Activated CD8-positive, alpha-beta T cell treated with anti-CD3 and anti-CD28 coated beads, Interleukin-2, amount 10 ng/mL, durations not matched to agents 7 days and 5 days (primary cell): ENCODE results near the gene PCYOX1L. TPM values are rescaled to one million over a fixed set of nuclear protein-coding genes. Genes with fewer than 3 reads are reported as not detected.

Source experiments
- ATAC-seq: fragments of 150-1000 bp; cut with Tn5 transposase; one replicate; pipeline ENCODE4 v1.10.0; 2021; ENCODE audit warnings: moderate library complexity
- CTCF ChIA-PET: fragments of 350-600 bp; sonication (Branson Sonifier 250); formaldehyde crosslinking; loops from one replicate; lab custom pipeline; 2021; ENCODE audit warnings: antibody characterized with exemption; lab: Charles Lee
- POLR2A ChIA-PET: fragments of 350-600 bp; sonication (Branson Sonifier 250); formaldehyde crosslinking; loops from one replicate; lab custom pipeline; 2021; ENCODE audit warnings: antibody characterized with exemption; lab: Charles Lee
- DNase-seq: peaks from one replicate; pipeline ENCODE4 v3.0.0-alpha.2; 2020
- H3K27ac Mint-ChIP-seq: one replicate; pipeline ENCODE4 v1.8.0; 2021; ENCODE audit warnings: mild to moderate bottlenecking, mixed read lengths
- H3K27me3 Mint-ChIP-seq: one replicate; pipeline ENCODE4 v1.8.0; 2021; ENCODE audit warnings: low read depth, mixed read lengths
- H3K36me3 Mint-ChIP-seq: one replicate; pipeline ENCODE4 v1.8.0; 2021; ENCODE audit warnings: low read depth, mixed read lengths
- H3K4me1 Mint-ChIP-seq: one replicate; pipeline ENCODE4 v1.8.0; 2021; ENCODE audit warnings: low read depth, mixed read lengths
- H3K4me3 Mint-ChIP-seq: one replicate; pipeline ENCODE4 v1.8.0; 2021; ENCODE audit warnings: mild to moderate bottlenecking, mixed read lengths
- H3K9me3 Mint-ChIP-seq: one replicate; pipeline ENCODE4 v1.8.0; 2022; ENCODE audit warnings: mixed read lengths; ENCODE audit not compliant: insufficient read depth
- total RNA-seq, 2 experiments: library from RNA; stranded (reverse); gene quantifications; one replicate each; pipeline ENCODE4 v1.2.3, GENCODE V29; 2021

The PCYOX1L gene
- total RNA-seq, 2 experiments from 2014 or later = 33.9 to 35.0 TPM

DNA sequence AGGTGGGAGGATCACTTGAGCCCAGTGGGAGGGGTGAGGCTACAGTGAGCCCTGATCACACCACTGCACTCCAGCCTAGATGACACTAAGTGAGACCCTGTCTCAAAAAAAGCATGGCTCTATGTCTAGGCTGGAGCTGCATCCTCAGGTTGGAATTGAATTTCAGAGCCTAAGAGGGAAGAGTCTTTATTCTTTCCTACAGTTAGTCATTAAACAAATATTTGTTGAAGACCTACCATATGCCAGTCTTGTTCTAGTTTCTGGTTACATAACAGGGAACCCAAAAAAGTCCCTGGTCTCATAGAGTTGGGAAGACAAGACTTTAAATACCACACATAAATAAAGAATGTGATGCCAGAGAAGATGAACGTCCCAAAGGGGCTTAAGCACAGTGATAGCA lies 19.5 kb upstream of the PCYOX1L start:
- ATAC-seq (no peak), DNase-seq (no peak)
- Mint-ChIP-seq H3K36me3 (no peaks in the 10 kb centered on the region), H3K9me3 (no peaks in the 10 kb centered on the region), H3K4me1 (peaks cover under 1% of the 10 kb centered on the region), H3K4me3 (no peak overlapping the region), H3K27me3 (peaks cover 8% of the 10 kb centered on the region), H3K27ac (no peak overlapping the region)
- CTCF ChIA-PET = no interaction called here
- POLR2A ChIA-PET = no interaction called here

GRCh38 chr5:149340920-149341319 lies 16.9 kb upstream of the PCYOX1L start:
- CTCF ChIA-PET = interaction anchor here (0.8 to 9.1 kb wide), 10 partner anchors 8 to 31 kb away, joined by 3 to 81 read pairs (median 4); no protein-coding TSS in a partner anchor
- H3K27ac Mint-ChIP-seq = no peak overlapping the region
- peaks cover 8% of the 10 kb centered on the region for H3K27me3 Mint-ChIP-seq
- POLR2A ChIA-PET = no interaction called here
- no peak overlapping the region for H3K4me3 Mint-ChIP-seq
- peaks cover 20% of the 10 kb centered on the region for H3K4me1 Mint-ChIP-seq
- DNase-seq = no peak
- ATAC-seq = no peak
- peaks cover 6% of the 10 kb centered on the region for H3K36me3 Mint-ChIP-seq
- no peaks in the 10 kb centered on the region for H3K9me3 Mint-ChIP-seq

- no peak for DNase-seq
- CTCF ChIA-PET = interaction anchor here (1.1 to 9.1 kb wide), 5 partner anchors 14 to 30 kb away, joined by 4 to 81 read pairs (median 4); no protein-coding TSS in a partner anchor
- Mint-ChIP-seq H3K4me1 (peaks cover 23% of the 10 kb centered on the region), H3K4me3 (no peak overlapping the region), H3K27me3 (peaks cover 8% of the 10 kb centered on the region), H3K36me3 (peaks cover 12% of the 10 kb centered on the region), H3K9me3 (no peaks in the 10 kb centered on the region), H3K27ac (no peak overlapping the region)
- no peak for ATAC-seq
- POLR2A ChIA-PET = interaction anchor here (1.5 kb wide), 1 partner anchor 16 kb away, joined by 4 read pairs; the partner anchor contains the start of gene PCYOX1L
Observed at GRCh38 chr5:149341876-149342275, 16.0 kb upstream of the PCYOX1L start.

DNA sequence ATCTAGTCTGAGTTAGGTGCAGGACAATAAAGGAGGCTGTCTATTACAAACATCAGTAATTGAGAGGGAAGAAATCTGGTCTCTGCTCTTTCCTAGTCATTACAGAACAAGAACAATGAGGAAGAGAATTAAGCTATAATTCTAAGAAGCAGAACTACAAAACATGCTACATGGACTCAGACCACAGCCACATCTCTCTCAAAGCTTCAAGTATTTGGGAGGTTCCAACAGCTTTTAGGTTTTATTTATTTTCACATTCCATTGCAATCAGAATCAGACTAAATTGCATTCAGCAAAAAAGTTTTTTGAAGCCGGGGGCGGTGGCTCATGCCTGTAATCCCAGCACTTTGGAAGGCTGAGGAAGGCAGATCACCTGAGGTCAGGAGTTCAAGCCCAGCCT lies 13.7 kb upstream of the PCYOX1L start:
- Mint-ChIP-seq H3K27ac (peak overlapping the region; percentile 21), H3K27me3 (peaks cover 4% of the 10 kb centered on the region), H3K4me1 (peaks cover 46% of the 10 kb centered on the region), H3K4me3 (peak overlapping the region; percentile 9), H3K9me3 (no peaks in the 10 kb centered on the region), H3K36me3 (peaks cover 35% of the 10 kb centered on the region)
- ATAC-seq = no peak
- ChIA-PET CTCF (interaction anchor here (0.7 to 9.1 kb wide), 10 partner anchors 9 to 227 kb away, joined by 3 to 81 read pairs (median 7); partner anchors contain the start of genes CSNK1A1 and PCYOX1L), POLR2A (interaction anchor here (1.0 to 3.8 kb wide), 4 partner anchors 9 to 206 kb away, joined by 3 to 57 read pairs (median 20); partner anchors contain the start of genes CSNK1A1 and PCYOX1L)
- DNase-seq = no peak

DNA sequence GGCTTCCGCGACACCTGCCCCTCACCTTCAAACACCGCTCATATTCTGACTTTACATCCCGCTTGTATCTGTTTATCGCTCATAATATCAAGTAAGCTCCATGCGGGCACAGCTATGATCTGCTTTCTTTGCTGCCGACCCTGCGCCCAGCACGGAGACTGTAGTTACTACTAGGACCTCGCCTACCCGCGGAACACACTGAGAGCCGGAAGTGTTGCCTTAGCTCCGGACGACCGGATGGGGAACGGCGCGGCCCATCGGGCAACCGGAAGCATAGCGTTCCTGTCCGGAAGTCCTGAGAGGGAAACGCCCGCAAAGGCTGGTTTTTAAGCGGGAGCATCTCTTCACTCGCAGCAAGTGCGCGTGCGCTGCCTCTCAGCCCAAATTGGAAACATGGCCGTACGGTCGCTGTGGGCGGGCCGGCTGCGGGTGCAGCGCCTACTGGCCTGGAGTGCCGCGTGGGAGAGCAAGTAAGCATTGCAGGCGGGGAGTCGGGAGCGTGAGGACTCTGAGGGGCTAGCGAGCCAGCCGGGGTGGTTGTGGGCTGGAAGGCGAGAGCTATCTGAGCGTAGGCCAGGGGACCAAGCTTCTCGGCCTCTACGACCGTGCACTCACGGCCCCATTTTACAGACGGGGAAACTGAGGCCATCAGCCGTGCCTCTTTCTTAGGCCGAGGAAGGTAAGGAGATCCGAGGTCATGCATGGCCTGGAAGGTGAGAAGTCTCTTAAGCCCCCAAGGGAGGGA lies 12.5 kb upstream of the PCYOX1L start, which contains the start of gene GRPEL2:
GRPEL2 (plus strand) TSS at position 353 of the 745 bp plus-strand sequence; CDS start at position 394, 41 bp downstream.
- H3K27ac Mint-ChIP-seq = peak within 1 kb of the TSS; percentile 88
- H3K27me3 Mint-ChIP-seq = no peaks in the 10 kb centered on the region
- DNase-seq (peak; percentile 95), ATAC-seq (peak; percentile 84)
- peak within 1 kb of the TSS; percentile 83 for H3K4me3 Mint-ChIP-seq
- H3K4me1 Mint-ChIP-seq = peaks cover 58% of the 10 kb centered on the region
- POLR2A ChIA-PET = interaction anchor here (0.6 to 3.8 kb wide), 10 partner anchors 10 to 615 kb away, joined by 3 to 57 read pairs (median 4); partner anchors contain the start of genes CSNK1A1, PCYOX1L and SLC26A2
- H3K9me3 Mint-ChIP-seq = no peaks in the 10 kb centered on the region
- H3K36me3 Mint-ChIP-seq = peaks cover 47% of the 10 kb centered on the region
- CTCF ChIA-PET = interaction anchor here (1.1 to 9.1 kb wide), 12 partner anchors 10 to 206 kb away, joined by 3 to 81 read pairs (median 6); partner anchors contain the start of genes CSNK1A1 and PCYOX1L

GRCh38 chr5:149345892-149346222 lies 12.0 kb upstream of the PCYOX1L start:
- Mint-ChIP-seq H3K9me3 (no peaks in the 10 kb centered on the region), H3K4me3 (peak overlapping the region; percentile 83), H3K27me3 (no peaks in the 10 kb centered on the region), H3K27ac (peak overlapping the region; percentile 88), H3K4me1 (peaks cover 63% of the 10 kb centered on the region), H3K36me3 (peaks cover 52% of the 10 kb centered on the region)
- peak; percentile 8 for ATAC-seq
- POLR2A ChIA-PET = interaction anchor here (1.3 to 3.8 kb wide), 5 partner anchors 10 to 615 kb away, joined by 4 to 57 read pairs (median 15); partner anchors contain the start of genes CSNK1A1, PCYOX1L and SLC26A2
- DNase-seq = no peak
- CTCF ChIA-PET = interaction anchor here (1.1 to 9.1 kb wide), 7 partner anchors 11 to 98 kb away, joined by 3 to 81 read pairs (median 11); partner anchors contain the start of gene PCYOX1L

DNA sequence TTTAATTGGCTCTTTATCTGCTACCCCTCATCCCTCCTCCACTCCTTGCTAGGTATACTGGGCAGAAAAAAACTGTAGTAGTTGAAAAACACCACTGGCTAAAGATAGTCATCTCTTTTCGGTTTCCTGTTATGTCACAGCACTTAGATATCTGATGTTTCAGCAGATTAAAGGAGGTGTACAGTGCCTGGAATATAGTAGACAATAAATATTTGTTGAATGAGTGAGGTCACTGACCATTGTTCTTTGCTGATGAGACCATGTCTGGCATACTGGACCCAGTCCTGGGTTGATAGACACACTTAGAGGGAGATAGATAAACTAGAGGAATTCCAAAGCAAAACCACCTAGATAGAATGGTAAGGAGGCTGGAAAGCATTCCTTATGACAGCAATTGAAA lies 9.3 kb upstream of the PCYOX1L start:
- POLR2A ChIA-PET = interaction anchor here (1.2 kb wide), 1 partner anchor 20 kb away, joined by 3 read pairs; no protein-coding TSS in a partner anchor
- no peaks in the 10 kb centered on the region for H3K9me3 Mint-ChIP-seq
- CTCF ChIA-PET = interaction anchor here (1.1 to 9.1 kb wide), 6 partner anchors 8 to 34 kb away, joined by 3 to 81 read pairs (median 4); partner anchors contain the start of gene PCYOX1L
- peak overlapping the region; percentile 83 for H3K4me3 Mint-ChIP-seq
- ATAC-seq (peak; percentile 50), DNase-seq (no peak)
- H3K4me1 Mint-ChIP-seq = peaks cover 82% of the 10 kb centered on the region
- H3K27ac Mint-ChIP-seq = peak overlapping the region; percentile 85
- H3K27me3 Mint-ChIP-seq = no peaks in the 10 kb centered on the region
- H3K36me3 Mint-ChIP-seq = peaks cover 75% of the 10 kb centered on the region

DNA sequence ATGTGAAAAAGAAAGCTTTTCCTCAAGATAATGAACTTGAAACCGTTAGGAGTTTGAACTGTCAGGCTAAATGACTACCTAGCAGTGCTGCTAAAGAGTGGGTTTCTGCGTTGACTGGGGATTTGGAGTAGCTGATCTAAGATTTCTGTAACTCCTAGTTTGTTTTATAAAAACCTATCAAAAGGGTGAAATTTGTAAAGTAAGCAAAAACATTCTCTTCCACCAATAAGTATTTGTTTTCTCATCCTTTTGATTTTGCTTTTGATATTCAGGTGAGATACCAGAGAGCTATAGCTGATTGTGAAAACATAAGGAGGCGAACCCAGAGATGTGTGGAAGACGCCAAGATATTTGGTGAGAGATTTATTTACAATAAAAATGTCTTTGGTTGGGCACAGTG lies 8.5 kb upstream of the PCYOX1L start:
- ChIA-PET CTCF (interaction anchor here (1.0 to 9.1 kb wide), 5 partner anchors 8 to 33 kb away, joined by 3 to 81 read pairs (median 3); partner anchors contain the start of gene PCYOX1L), POLR2A (interaction anchor here (1.2 kb wide), 1 partner anchor 19 kb away, joined by 3 read pairs; no protein-coding TSS in a partner anchor)
- H3K9me3 Mint-ChIP-seq = no peaks in the 10 kb centered on the region
- H3K36me3 Mint-ChIP-seq = peaks cover 82% of the 10 kb centered on the region
- no peaks in the 10 kb centered on the region for H3K27me3 Mint-ChIP-seq
- ATAC-seq (no peak), DNase-seq (no peak)
- H3K27ac Mint-ChIP-seq = peak overlapping the region; percentile 85
- H3K4me3 Mint-ChIP-seq = peak overlapping the region; percentile 83
- H3K4me1 Mint-ChIP-seq = peaks cover 82% of the 10 kb centered on the region

DNA sequence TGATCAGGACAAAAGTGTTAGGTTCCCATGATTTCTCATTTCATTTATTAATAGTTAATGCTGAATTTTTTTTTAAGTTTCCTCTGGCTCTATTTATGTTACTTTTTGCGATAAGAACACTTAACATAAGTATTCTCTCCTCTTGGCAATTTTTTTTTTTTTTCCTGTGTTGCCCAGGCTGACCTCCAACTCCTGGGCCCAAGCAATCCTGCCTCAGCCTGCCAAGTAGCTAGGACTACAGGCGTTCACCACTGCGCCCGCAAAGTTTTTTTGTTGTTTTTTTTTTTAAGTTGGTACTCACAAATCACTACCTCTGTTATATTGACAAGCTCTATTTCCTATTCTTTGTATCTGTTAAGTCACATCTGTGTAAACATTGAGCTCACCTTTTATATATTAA lies 5.7 kb upstream of the PCYOX1L start:
- CTCF ChIA-PET = interaction anchor here (2.8 to 3.5 kb wide), 2 partner anchors 15 to 19 kb away, joined by 6 to 24 read pairs; no protein-coding TSS in a partner anchor
- Mint-ChIP-seq H3K27ac (peak overlapping the region; percentile 27), H3K9me3 (no peaks in the 10 kb centered on the region), H3K36me3 (peaks cover 86% of the 10 kb centered on the region), H3K4me1 (peaks cover 88% of the 10 kb centered on the region), H3K27me3 (no peaks in the 10 kb centered on the region), H3K4me3 (no peak overlapping the region)
- POLR2A ChIA-PET = no interaction called here
- ATAC-seq (no peak), DNase-seq (no peak)

- Mint-ChIP-seq H3K27ac (peak overlapping the region; percentile 44), H3K9me3 (no peaks in the 10 kb centered on the region), H3K36me3 (peaks cover 78% of the 10 kb centered on the region), H3K4me1 (peaks cover 82% of the 10 kb centered on the region), H3K27me3 (no peaks in the 10 kb centered on the region), H3K4me3 (no peak overlapping the region)
- CTCF ChIA-PET = interaction anchor here (1.0 to 3.5 kb wide), 4 partner anchors 13 to 97 kb away, joined by 3 to 24 read pairs (median 4); no protein-coding TSS in a partner anchor
- DNase-seq (no peak), ATAC-seq (no peak)
- POLR2A ChIA-PET = interaction anchor here (6.0 kb wide), 1 partner anchor 8 kb away, joined by 57 read pairs; the partner anchor contains the start of gene GRPEL2
Observed at GRCh38 chr5:149353911-149354310, 3.9 kb upstream of the PCYOX1L start.

DNA sequence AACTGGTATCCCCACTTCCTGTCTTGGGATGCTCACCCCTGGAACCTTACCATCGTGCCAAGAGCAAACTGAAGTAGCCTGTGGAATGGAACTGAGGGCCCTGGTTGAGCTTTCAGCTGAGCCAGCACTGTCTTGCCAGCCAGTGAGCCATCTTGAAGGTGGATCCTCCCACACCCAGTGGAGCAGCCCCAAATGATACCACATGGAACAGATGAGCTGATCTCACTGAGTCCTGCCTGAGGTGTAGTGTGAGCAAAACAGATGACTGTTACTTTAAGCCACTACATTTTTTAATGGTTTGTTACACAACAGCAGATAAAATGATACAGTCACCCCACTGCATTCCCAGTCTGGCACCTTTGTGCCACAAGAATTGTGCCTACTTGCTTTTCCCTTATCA lies 2.2 kb upstream of the PCYOX1L start:
- ChIA-PET CTCF (interaction anchor here (1.2 to 5.4 kb wide), 6 partner anchors 10 to 79 kb away, joined by 3 to 68 read pairs (median 6); partner anchors contain the start of gene GRPEL2), POLR2A (interaction anchor here (6.0 kb wide), 1 partner anchor 10 kb away, joined by 57 read pairs; the partner anchor contains the start of gene GRPEL2)
- H3K27me3 Mint-ChIP-seq = no peaks in the 10 kb centered on the region
- H3K4me1 Mint-ChIP-seq = peaks cover 82% of the 10 kb centered on the region
- peak overlapping the region; percentile 20 for H3K27ac Mint-ChIP-seq
- no peak overlapping the region for H3K4me3 Mint-ChIP-seq
- DNase-seq (no peak), ATAC-seq (no peak)
- peaks cover 73% of the 10 kb centered on the region for H3K36me3 Mint-ChIP-seq
- H3K9me3 Mint-ChIP-seq = no peaks in the 10 kb centered on the region
